Parathyroid adenoma (tissue), 2 donors: ENCODE data around the gene CTTN.

Source experiments
- H2AFZ ChIP-seq: fragments of 300-600 bp; sonication (generic); one replicate; pipeline ENCODE4 v1.7.0; 2017; ENCODE audit warnings: antibody characterized with exemption, mild to moderate bottlenecking
- H3K27ac ChIP-seq: fragments of 300-600 bp; sonication (generic); one replicate; pipeline ENCODE4 v1.7.0; 2017
- H3K27me3 ChIP-seq: fragments of 300-600 bp; sonication (generic); one replicate; pipeline ENCODE4 v1.7.0; 2017; ENCODE audit warnings: low read length; ENCODE audit not compliant: control insufficient read depth, insufficient read depth
- H3K36me3 ChIP-seq: fragments of 300-600 bp; sonication (generic); one replicate; pipeline ENCODE4 v1.7.0; 2017; ENCODE audit warnings: low read length; ENCODE audit not compliant: control insufficient read depth, insufficient read depth
- H3K4me1 ChIP-seq: fragments of 300-600 bp; sonication (generic); one replicate; pipeline ENCODE4 v1.7.0; 2017; ENCODE audit warnings: control low read depth
- H3K4me2 ChIP-seq: fragments of 300-600 bp; sonication (generic); one replicate; pipeline ENCODE4 v1.7.0; 2017; ENCODE audit warnings: low read length
- H3K4me3 ChIP-seq: fragments of 300-600 bp; sonication (generic); one replicate; pipeline ENCODE4 v1.7.0; 2017; ENCODE audit warnings: low read depth, low read length
- H3K79me2 ChIP-seq: fragments of 300-600 bp; sonication (generic); one replicate; pipeline ENCODE4 v1.7.0; 2017; ENCODE audit warnings: control low read depth
- H3K9ac ChIP-seq: fragments of 300-600 bp; sonication (generic); one replicate; pipeline ENCODE4 v1.7.0; 2017; ENCODE audit warnings: mild to moderate bottlenecking
- H3K9me3 ChIP-seq: fragments of 300-600 bp; sonication (generic); one replicate; pipeline ENCODE4 v1.7.0; 2017; ENCODE audit warnings: low read length; ENCODE audit not compliant: control insufficient read depth
- CTCF ChIP-seq: fragments of 300-600 bp; sonication (generic); IDR thresholded peaks from one replicate; pipeline ENCODE4 v1.7.0; 2017; ENCODE audit warnings: antibody characterized with exemption, mild to moderate bottlenecking
- donor health status: primary hyperparathyroidism.

The CTTN gene

DNA sequence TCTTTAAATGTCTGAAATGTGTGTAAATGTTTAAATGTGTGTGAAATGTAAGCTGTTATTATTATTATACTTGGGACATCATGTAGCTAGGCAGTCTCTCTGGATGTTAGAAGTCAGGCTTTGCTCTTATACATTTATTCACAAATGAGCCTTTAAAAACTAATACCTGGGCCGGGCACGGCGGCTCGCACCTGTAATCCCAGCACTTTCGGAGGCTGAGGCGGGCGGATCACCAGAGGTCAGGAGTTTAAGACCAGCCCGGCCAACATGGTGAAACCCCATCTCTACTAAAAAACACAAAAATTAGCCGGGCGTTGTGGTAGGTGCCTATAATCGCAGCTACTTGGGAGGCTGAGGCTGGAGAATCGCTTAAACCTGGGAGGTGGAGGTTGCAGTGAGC lies 21.7 kb upstream of the CTTN start:
- no peak for TF ChIP-seq CTCF
- H3K9ac ChIP-seq: no peak overlapping the region
- H3K36me3 ChIP-seq: no peaks in the 10 kb centered on the region
- H3K27me3 ChIP-seq: no peaks in the 10 kb centered on the region
- no peaks in the 10 kb centered on the region for H3K9me3 ChIP-seq
- no peak overlapping the region for H3K4me2 ChIP-seq
- no peak overlapping the region for H2AFZ ChIP-seq
- H3K79me2 ChIP-seq: no peaks in the 10 kb centered on the region
- H3K4me3 ChIP-seq: no peak overlapping the region
- H3K4me1 ChIP-seq: no peaks in the 10 kb centered on the region
- H3K27ac ChIP-seq: no peak overlapping the region

- no peaks in the 10 kb centered on the region for H3K36me3 ChIP-seq
- H3K9me3 ChIP-seq: no peaks in the 10 kb centered on the region
- H3K79me2 ChIP-seq: no peaks in the 10 kb centered on the region
- H2AFZ ChIP-seq: no peak overlapping the region
- no peak overlapping the region for H3K4me2 ChIP-seq
- H3K4me1 ChIP-seq: no peaks in the 10 kb centered on the region
- H3K4me3 ChIP-seq: no peak overlapping the region
- H3K9ac ChIP-seq: no peak overlapping the region
- TF ChIP-seq CTCF: no peak
- no peak overlapping the region for H3K27ac ChIP-seq
- no peaks in the 10 kb centered on the region for H3K27me3 ChIP-seq
Measured at GRCh38 chr11:70377645-70378044, 20.7 kb upstream of the CTTN start.

DNA sequence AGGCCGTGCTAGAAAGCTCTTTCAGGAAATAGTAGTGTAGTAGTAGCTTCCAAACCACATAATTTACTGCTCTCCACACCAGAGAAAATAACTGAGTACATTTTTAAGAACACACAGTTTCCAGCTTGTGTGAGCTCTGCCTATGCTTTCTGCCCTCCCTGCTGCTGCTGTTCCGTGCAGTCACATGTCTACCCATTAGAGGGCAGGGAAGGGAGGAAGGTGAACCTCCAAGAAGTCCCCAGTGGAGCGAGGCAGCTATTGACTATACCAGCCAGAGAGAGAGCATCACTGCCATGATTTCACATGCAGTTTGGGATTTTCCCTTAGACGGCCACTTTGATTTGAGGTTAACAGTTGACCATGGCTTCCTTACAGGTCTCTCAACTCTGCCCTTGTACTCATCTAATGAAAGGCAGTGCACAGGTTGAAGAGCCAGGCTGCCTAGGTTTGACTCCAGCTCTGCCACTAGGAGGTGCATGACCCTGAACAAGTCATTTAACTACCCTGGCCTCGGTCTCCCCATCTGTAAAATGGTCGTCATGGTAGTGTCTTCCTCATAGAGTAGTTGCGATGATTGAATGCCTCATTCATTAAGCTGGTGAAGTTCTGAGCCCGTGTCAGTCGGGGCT lies 19.7 kb upstream of the CTTN start:
- H3K4me1 ChIP-seq: no peaks in the 10 kb centered on the region
- H2AFZ ChIP-seq: no peak overlapping the region
- H3K4me3 ChIP-seq: no peak overlapping the region
- no peak overlapping the region for H3K27ac ChIP-seq
- no peaks in the 10 kb centered on the region for H3K9me3 ChIP-seq
- H3K9ac ChIP-seq: no peak overlapping the region
- H3K4me2 ChIP-seq: no peak overlapping the region
- TF ChIP-seq CTCF: no peak
- H3K79me2 ChIP-seq: no peaks in the 10 kb centered on the region
- H3K36me3 ChIP-seq: no peaks in the 10 kb centered on the region
- H3K27me3 ChIP-seq: no peaks in the 10 kb centered on the region

DNA sequence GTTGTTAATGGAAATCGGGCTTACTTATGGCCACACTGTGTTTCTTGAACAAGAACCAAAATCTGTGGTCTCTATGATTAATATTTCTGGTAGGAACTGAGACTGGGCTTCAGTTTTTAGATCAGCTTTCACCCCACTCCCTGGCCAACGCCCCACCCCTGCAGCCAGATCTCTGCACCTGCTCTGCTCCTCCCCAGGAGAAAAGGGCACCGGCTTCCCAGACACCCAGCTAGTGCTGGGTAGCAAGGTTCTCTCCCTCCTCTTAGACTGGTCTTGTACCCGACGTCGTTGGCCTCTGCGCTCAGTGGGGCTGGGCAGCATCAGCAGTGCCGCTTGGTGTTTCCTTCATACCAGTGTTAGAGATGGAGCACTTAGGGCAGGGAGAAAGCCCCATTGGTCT lies 17.0 kb upstream of the CTTN start:
- H3K27ac ChIP-seq: no peak overlapping the region
- H3K79me2 ChIP-seq: no peaks in the 10 kb centered on the region
- no peaks in the 10 kb centered on the region for H3K9me3 ChIP-seq
- no peak overlapping the region for H3K4me2 ChIP-seq
- no peaks in the 10 kb centered on the region for H3K36me3 ChIP-seq
- no peak for TF ChIP-seq CTCF
- no peaks in the 10 kb centered on the region for H3K4me1 ChIP-seq
- H3K4me3 ChIP-seq: no peak overlapping the region
- H3K9ac ChIP-seq: no peak overlapping the region
- H3K27me3 ChIP-seq: no peaks in the 10 kb centered on the region
- H2AFZ ChIP-seq: no peak overlapping the region
